Heart right ventricle (tissue), 16 donors: ENCODE results near the gene LUC7L2. TPM values are rescaled to one million over a fixed set of nuclear protein-coding genes. Genes with fewer than 3 reads are reported as not detected.
A peak's percentile ranks its signal among the peaks of the same experiment; 100 is the strongest.

Experiments used
- ATAC-seq, 8 donors: fragments of 200-7000 bp; cut with Tn5 transposase; one replicate each; pipeline ENCODE4 v1.9.1; 2020; ENCODE audit warnings: mild to moderate bottlenecking in 8 of 8, moderate library complexity in 8 of 8, moderate number of reproducible peaks in 1 of 8
- DNase-seq, 2 donors: peaks; one replicate each; pipeline ENCODE4 v3.0.0-alpha.2; 2020
- H3K27ac ChIP-seq, 10 donors: fragments of 200-600 bp; sonication (generic) in 2 of 10; one replicate each; pipeline versions ENCODE4 v1.5.0 to v1.8.0; 2020 to 2022; ENCODE audit warnings: mild to moderate bottlenecking in 3 of 10
- H3K27me3 ChIP-seq, 7 donors: fragments of 200-600 bp; one replicate each; pipeline ENCODE4 v1.8.0; 2021 to 2022; ENCODE audit warnings: mild to moderate bottlenecking in 2 of 7
- H3K36me3 ChIP-seq, 9 donors: fragments of 200-600 bp; sonication (generic) in 1 of 9; one replicate each; pipeline versions ENCODE4 v1.5.0 to v1.8.0; 2020 to 2022; ENCODE audit warnings: mild to moderate bottlenecking in 2 of 9
- H3K4me1 ChIP-seq, 9 donors: fragments of 200-600 bp; sonication (generic) in 1 of 9; one replicate each; pipeline versions ENCODE4 v1.5.0 to v1.8.0; 2020 to 2022; ENCODE audit warnings: mild to moderate bottlenecking in 4 of 9
- H3K4me3 ChIP-seq, 10 donors: fragments of 200-600 bp; sonication (generic) in 2 of 10; one replicate each; pipeline versions ENCODE4 v1.5.0 to v1.8.0; 2020 to 2022; ENCODE audit warnings: mild to moderate bottlenecking in 7 of 10, moderate library complexity in 2 of 10
- H3K9me3 ChIP-seq, 11 donors: fragments of 200-600 bp in 10 of 11; sonication (generic) in 2 of 11; one replicate each; pipeline versions ENCODE4 v1.5.0 to v1.8.0; 2013 to 2022; ENCODE audit warnings: mild to moderate bottlenecking in 2 of 11, control low read depth in 1 of 11, moderate library complexity in 1 of 11
- CTCF ChIP-seq, 9 donors: fragments of 200-600 bp; sonication (generic) in 2 of 9; IDR thresholded peaks; one replicate each; pipeline versions ENCODE4 v1.5.0 to v1.8.0; 2021 to 2022; ENCODE audit warnings: antibody characterized with exemption in 9 of 9, mild to moderate bottlenecking in 5 of 9, moderate library complexity in 1 of 9
- WGBS, 2 donors: extraction: QIAGEN DNeasy Blood & Tissue Kit; methylation state at CpG; one replicate each; pipeline ENCODE4 v1.1.7; 2013; ENCODE audit warnings: inconsistent platforms in 1 of 2; 5-methylcytosine and 5-hydroxymethylcytosine counted together
- intact Hi-C, 10 donors: fragments of 100-400 bp; cut with DNase I; formaldehyde crosslinking; loops; one replicate each; pipeline versions ENCODE4 v1.11.1 to v1.14.2; 2022
- polyA plus RNA-seq, 2 donors: library from polyadenylated mRNA; stranded (reverse); fragments of 200-250 nt; gene quantifications; one replicate each; pipeline ENCODE4 v1.2.3, GENCODE V29; 2013
- total RNA-seq, 10 donors: library from RNA; stranded (reverse); fragmentation: NEBNext Ultra II Directional in 3 of 10; extraction: Animal tissue kit (Norgen Biotek cat#: 25700) in 3 of 10; gene quantifications; one replicate each; pipeline versions ENCODE4 v1.2.1 to v1.2.4, GENCODE V29; 2021 to 2023
- donor health status: Arrhythmogenic right ventricular cardiomyopathy.
- donor health status: ischemic (EF 13 %, LVEDD 7.1; RV severe dilation, severe dysfunction).
- donor health status: healthy with polysubstance abuse.
- donor health status: DM: no; HTN: yes; CAD: no.
- donor health status: DM: no; HTN: no; CAD: no.
- donor health status: ischemic (EF 25% LVEDD 6.9; RV normal size, moderate dysfunction).
- donor health status: ischemic (EF 25% LVEDD 5.7; RV mildly dilated, moderate dysfunction).
- donor health status: healthy.
- donor health status: DM: yes; HTN: yes; CAD: no.
- donor health status: Ischemic cardiomyopathy.
- donor health status: ischemic (EF 35%, LVEDD 5.7; RV mildly dilated, moderate dysfunction).
- donor health status: nonischemic (EF 11% LVEDD 7.7; RV severe dilation, severe dysfunction).
- donor health status: DM: yes; HTN: yes; CAD: no.
- donor health status: PGD.
- donor health status: ischemic (EF 29% LVEDD 5.4; RV normal size, mild dysfunction).
- donor health status: nonischemic (EF 23%, LVEDD 6.1; RV moderate dilation, normal function).

The LUC7L2 gene
- total and polyA plus RNA-seq, 12 donors, result 26.6 to 52.7 (median 47.8) TPM

GRCh38 chr7:139451638-139452037, 91.9 kb downstream of the LUC7L2 start:
- no peak for TF ChIP-seq CTCF (IDR thresholded peaks at IDR 0.05)
- Histone ChIP-seq H3K9me3 (no peaks in the 10 kb centered on the region), H3K36me3 (no peaks in the 10 kb centered on the region), H3K27me3 (no peaks in the 10 kb centered on the region), H3K4me1 (peaks cover 0 to 3% (median 0%) of the 10 kb centered on the region in 9 donors), H3K27ac (no peak overlapping the region), H3K4me3 (no peak overlapping the region)
- WGBS, 2 donors, result 75% methylated on average over 6 of the region's 6 CpGs
- ATAC-seq (no peak), DNase-seq (no peak)
- intact Hi-C loops, result no loop called here

- no peak overlapping the region for H3K4me3 ChIP-seq
Measured at GRCh38 chr7:139452958-139453672, 93.4 kb downstream of the LUC7L2 start.

GRCh38 chr7:139453673-139454321, 94.1 kb downstream of the LUC7L2 start:
- Histone ChIP-seq H3K36me3 (no peaks in the 10 kb centered on the region), H3K9me3 (no peaks in the 10 kb centered on the region), H3K27ac (no peak overlapping the region), H3K27me3 (no peaks in the 10 kb centered on the region), H3K4me3 (no peak overlapping the region), H3K4me1 (peaks cover 0 to 3% (median 0%) of the 10 kb centered on the region in 9 donors)
- no peak for TF ChIP-seq CTCF (IDR thresholded peaks at IDR 0.05)
- DNase-seq (no peak), ATAC-seq (peak in 1 of 8 donors; percentile 22)
- intact Hi-C loops, result no loop called here
- 47 to 52% methylated on average over 20 of the region's 20 CpGs for WGBS, 2 donors

More at GRCh38 chr7:139452958-139453672, 93.4 kb downstream of the LUC7L2 start:
- DNase-seq, result no peak
- Histone ChIP-seq H3K27me3 (no peaks in the 10 kb centered on the region), H3K9me3 (no peaks in the 10 kb centered on the region), H3K36me3 (no peaks in the 10 kb centered on the region), H3K4me1 (peaks cover 0 to 3% (median 0%) of the 10 kb centered on the region in 9 donors), H3K27ac (no peak overlapping the region)
- 63 to 64% methylated on average over 12 of the region's 12 CpGs for WGBS, 2 donors
- ATAC-seq, result no peak
- no peak for TF ChIP-seq CTCF (IDR thresholded peaks at IDR 0.05)
- intact Hi-C loops, result no loop called here

GRCh38 chr7:139455789-139456188, 96.1 kb downstream of the LUC7L2 start:
- TF ChIP-seq CTCF (IDR thresholded peaks at IDR 0.05), result no peak
- no peaks in the 10 kb centered on the region for H3K9me3 ChIP-seq
- no peak for ATAC-seq
- 83 to 86% methylated on average over 4 of the region's 4 CpGs for WGBS, 2 donors
- no peaks in the 10 kb centered on the region for H3K27me3 ChIP-seq
- intact Hi-C loops, result no loop called here
- H3K36me3 ChIP-seq, result no peaks in the 10 kb centered on the region
- peaks cover 0 to 3% (median 0%) of the 10 kb centered on the region in 9 donors for H3K4me1 ChIP-seq
- DNase-seq, result no peak
- H3K4me3 ChIP-seq, result no peak overlapping the region
- no peak overlapping the region for H3K27ac ChIP-seq
